Mucosa of gallbladder (tissue), 1 donor: ENCODE measurements around the gene PEAK1. TPM values are rescaled to one million over a fixed set of nuclear protein-coding genes. Genes with fewer than 3 reads are reported as not detected.
"Not testable (repeated sequence)": the region's sequence is repeated elsewhere in the genome, so short reads cannot be mapped to it uniquely, and the experiment has no call there.

ENCODE experiments used
- DNase-seq: peaks from one replicate; pipeline ENCODE4 v3.0.0-alpha.2; 2020; ENCODE audit warnings: low spot score
- total RNA-seq: library from RNA; stranded (reverse); gene quantifications from one replicate; pipeline ENCODE4 v1.2.1, GENCODE V29; 2021
- donor health status: DM: no; HTN: no; CAD: no.

The PEAK1 gene
- total RNA-seq, 1 donor from 2014 or later, result 62.1 TPM

GRCh38 chr15:77426377-77426776 is 6.5 kb upstream of the PEAK1 start:
- no peak for DNase-seq

DNA sequence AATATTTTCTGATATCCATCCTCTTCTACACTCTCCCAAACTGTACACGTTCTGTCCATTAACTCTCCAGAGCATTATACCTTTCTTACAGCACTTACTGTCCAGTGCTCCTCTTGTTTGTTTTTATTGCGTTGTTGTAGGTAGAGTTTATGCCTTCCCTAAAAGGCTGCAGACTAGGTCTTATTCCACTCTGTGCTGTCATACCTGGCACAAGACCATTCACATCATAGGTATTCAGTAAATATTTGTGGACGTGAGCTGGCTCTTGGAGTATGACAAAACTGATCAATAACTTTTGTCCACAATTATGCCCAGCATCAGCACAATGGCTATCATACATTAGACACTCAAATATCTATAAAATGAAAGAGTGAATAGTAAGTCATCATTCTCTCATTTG is 5.2 kb upstream of the PEAK1 start:
- peak; percentile 63 for DNase-seq

DNA sequence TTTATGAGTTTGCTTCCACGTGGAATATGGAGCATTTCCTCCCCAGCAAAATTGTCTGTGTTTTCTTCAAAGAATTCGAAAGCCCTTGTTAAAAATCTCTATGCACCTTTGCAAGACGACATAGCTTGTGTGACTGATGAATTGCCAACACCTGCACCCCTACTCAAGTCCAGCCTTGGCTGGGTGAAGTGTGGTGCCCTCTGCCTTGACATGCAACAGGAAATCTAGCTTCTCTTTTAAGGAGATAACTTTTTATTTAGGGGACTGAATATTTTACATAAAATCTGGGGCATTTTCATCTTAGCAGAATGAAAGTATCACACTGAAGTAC is 1.4 kb upstream of the PEAK1 start:
- DNase-seq, result no peak

DNA sequence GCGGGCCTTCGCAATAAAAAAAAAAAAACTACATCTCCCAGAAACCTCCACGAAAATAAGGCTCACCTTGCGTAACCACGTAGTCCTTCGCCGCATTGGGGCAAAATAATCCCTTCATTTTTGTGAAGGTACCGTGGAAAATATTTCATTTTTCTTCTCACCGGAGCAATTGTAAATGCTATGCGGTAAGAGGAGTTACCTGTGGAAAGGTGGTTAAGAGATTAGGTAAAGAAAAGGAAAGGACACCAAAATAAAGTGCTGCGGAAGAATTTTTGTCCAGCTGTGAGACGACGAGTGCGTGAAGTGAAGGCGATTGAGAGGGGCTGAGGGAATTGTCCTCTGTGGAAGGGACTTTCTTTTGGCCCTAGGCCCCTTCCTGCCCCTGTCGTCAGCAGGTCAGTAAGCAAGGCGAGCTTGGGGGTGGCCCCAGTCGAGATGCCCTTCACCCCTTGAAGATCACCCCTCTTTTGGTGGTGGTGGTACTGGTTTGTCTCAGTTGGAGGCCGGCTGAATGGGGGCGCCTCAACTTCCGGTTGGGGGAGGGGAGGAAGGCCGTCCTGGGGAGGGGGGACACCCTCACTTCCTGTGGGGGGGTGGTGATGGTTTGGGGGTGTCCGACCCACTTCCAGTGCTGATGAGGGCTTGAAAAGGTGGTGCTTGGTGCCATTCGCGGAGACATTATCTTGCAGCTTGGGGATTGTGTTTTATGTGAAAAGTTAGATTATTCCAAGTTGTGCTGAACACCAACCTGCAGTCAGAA is 886 bp upstream of the PEAK1 start, which contains the start of gene HMG20A:
Gene HMG20A (plus strand): TSS at position 279 of the 760 bp plus-strand sequence. CDS start 37,520 bp downstream, outside the sequence.
- DNase-seq, result peak; percentile 56

DNA sequence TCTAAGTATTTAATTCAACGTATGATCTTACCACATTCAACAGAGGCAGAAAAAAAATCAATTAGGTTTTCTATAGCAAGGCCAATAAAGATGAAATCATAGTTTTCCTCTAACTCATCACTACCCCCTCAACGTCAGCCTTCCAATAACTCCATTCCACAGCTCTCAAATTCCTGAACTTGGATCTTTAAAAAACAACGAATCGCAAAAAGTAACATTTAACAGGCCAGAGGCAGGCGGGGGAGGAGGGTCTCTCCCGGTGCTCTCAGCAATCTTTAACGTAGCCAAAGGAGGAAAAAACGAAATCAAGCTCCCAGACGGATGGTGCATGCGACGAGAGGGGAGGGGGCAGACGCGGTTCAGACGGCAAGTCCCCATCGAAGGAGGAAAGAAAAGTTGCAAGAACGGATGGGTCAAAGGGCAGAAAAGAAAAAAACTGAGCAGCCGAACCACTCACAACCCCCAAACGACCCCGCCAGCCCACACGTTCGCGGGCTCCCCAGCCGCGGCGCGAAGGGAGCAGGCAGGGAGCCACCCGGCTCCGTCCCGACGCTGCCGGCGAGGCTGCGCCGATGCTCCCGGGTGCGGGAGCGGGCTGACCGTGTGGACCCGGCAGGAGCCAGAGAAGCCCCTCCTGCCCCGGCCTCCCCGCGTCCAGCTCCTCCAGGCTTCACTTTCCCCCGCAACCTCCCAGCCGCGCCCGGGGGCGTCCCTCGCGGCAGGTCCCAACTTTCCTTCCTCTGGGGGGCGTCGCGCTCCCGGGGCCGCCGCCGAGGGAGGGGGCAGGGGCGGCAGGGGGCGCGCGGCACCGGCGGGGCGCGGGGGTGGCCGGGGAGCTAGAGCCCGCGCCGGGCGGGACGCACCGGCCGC is 703 bp downstream of the PEAK1 start:
- DNase-seq, result peak; percentile 20

DNA sequence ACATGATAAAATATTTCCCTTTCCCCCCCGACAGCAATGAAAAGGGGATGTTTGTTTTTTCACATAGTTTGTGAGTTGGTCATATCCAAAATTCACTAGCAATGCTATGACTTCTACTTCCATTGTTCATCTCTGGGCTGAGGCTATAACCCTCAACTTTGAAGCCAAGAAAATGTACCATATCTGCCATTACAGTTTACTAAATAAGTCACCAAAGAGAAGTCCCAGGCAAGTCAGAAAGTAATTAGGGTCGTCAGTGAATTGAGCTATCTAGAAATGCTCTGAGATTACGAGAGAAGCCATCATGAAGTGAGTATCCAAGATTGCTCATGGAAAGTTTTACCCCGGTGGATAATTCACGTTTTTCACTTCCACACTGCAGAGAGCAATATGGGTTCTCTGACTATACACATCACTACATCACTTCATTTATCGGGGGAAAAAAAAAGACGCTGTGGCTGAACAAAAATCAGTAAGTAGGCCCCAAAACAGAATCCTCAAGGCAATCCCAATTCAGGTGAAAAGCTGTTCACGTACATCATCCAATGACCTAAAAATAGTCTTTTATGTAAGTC is 1.4 kb downstream of the PEAK1 start:
- no peak for DNase-seq

DNA sequence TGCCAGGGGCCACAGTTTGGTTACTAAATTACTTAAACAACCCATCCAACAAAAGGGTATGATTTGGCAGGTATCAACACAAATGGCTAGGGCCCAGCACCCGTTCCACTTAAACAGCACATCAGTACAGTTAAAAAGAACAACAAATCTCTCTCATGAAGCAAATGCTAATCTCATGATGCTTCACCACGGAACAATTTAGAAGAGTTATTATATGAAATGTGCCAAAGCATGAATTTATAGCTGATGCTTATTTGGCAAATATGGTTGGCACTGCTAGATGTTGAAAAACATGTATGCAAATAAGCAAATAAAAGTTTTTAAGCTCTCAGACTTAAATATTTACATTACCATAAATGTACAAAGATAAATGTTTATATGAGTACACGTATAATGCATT is 2.3 kb downstream of the PEAK1 start:
- no peak for DNase-seq

- DNase-seq, result no peak
These were observed 3.0 kb downstream of the PEAK1 start for GRCh38 chr15:77416954-77417353.

DNA sequence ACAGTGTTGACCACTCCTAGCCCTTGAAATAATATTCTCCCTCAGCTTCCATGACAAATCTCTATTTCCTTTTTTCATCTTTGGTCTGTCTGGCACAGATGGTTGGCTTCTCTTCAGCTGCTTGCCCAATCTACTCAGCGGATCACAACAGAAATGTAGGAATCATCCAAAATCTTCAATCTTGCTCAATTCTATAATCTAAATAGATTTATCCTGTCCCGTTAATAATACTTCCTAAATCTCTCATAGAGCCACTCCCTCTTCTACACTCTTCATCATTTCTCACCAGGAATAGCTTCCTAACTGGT is 3.8 kb downstream of the PEAK1 start:
- no peak for DNase-seq

GRCh38 chr15:77415450-77416147 is 4.3 kb downstream of the PEAK1 start:
- DNase-seq, result no peak

- DNase-seq, result no peak
These were observed 5.0 kb downstream of the PEAK1 start for GRCh38 chr15:77414789-77415442.

DNA sequence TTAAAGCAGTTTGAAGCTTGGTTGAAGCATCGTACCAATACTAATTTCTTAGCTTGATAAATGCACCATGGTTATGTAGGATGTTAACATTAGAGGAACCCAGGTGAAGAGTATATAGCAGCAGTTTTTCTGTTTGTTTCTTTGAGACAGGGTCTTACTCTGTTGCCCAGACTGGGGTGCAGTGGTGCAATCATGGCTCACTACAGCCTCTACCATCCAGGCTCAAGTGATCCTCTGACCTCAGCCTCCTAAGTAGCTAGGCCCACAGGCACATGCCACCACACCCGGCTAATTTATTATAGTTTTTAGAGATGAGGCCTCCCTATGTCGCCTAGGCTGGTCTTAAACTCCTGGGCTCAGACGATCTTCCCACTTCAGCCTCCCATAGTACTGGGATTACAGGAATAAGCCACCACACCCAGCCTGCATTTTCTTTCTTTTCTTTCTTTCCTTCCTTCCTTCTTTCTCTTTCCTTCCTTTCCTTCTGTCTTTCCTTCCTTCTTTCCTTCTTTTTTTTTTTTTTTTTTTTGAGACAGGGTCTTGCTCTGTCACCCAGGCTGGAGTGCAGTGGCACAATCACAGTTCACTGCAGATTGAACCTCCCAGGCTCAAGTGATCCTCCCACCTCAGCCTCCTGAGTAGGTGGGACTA is 6.1 kb downstream of the PEAK1 start:
- no peak for DNase-seq

GRCh38 chr15:77412972-77413698 is 6.8 kb downstream of the PEAK1 start:
- no peak for DNase-seq

DNA sequence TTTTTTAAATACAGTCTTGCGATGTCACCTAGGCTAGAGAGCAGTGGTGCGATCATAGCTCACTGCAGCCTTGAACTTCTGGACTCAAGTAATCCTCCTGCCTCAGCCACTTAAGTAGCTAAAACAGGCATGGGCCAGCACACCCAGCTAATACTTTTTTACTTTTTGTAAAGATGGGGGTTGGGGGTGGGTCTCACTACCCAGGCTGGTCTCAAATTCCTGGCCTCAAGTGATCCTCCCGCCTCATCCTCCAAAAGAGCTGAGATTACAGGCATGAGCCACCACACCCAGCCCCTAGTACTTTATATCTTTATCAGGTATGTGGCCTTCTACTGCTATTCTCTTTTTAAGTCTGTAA is 8.3 kb downstream of the PEAK1 start:
- no peak for DNase-seq

GRCh38 chr15:77410701-77411618 is 8.9 kb downstream of the PEAK1 start:
- DNase-seq, result no peak

DNA sequence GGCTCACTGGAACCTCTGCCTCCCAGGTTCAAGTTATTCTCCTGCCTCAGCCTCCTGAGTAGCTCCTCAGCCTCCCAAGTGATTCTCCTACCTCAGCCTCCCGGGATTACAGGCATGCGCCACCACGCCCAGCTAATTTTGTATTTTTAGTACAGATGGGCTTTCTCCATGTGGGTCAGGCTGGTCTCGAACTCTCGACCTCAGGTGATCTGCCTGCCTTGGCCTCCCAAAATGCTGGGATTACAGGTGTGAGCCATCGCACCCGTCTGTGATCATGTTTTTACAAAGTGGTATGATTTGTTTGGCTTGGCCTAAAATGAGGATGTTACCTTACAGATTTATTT is 9.8 kb downstream of the PEAK1 start:
- not testable (repeated sequence) for DNase-seq

- no peak for DNase-seq
These were observed 10.4 kb downstream of the PEAK1 start for GRCh38 chr15:77409259-77410156.

GRCh38 chr15:77406846-77407245 is 13.1 kb downstream of the PEAK1 start:
- no peak for DNase-seq
